Parietal lobe (tissue), 2 donors: ENCODE results near the gene RAB1A. TPM values are rescaled to one million over a fixed set of nuclear protein-coding genes. Genes with fewer than 3 reads are reported as not detected.

Experiments
- small RNA-seq: library from RNA; depleted of rRNA; stranded (forward); fragments of <200 nt; gene quantifications from one replicate; pipeline ENCODE3, GENCODE V24; 2014; ENCODE audit warnings: low replicate concordance
- total RNA-seq: library from RNA; depleted of rRNA; stranded (reverse); fragments of >200 nt; gene quantifications from one replicate; pipeline ENCODE4 v1.2.3, GENCODE V29; 2014

Gene RAB1A
- total RNA-seq: 85.8 TPM

DNA sequence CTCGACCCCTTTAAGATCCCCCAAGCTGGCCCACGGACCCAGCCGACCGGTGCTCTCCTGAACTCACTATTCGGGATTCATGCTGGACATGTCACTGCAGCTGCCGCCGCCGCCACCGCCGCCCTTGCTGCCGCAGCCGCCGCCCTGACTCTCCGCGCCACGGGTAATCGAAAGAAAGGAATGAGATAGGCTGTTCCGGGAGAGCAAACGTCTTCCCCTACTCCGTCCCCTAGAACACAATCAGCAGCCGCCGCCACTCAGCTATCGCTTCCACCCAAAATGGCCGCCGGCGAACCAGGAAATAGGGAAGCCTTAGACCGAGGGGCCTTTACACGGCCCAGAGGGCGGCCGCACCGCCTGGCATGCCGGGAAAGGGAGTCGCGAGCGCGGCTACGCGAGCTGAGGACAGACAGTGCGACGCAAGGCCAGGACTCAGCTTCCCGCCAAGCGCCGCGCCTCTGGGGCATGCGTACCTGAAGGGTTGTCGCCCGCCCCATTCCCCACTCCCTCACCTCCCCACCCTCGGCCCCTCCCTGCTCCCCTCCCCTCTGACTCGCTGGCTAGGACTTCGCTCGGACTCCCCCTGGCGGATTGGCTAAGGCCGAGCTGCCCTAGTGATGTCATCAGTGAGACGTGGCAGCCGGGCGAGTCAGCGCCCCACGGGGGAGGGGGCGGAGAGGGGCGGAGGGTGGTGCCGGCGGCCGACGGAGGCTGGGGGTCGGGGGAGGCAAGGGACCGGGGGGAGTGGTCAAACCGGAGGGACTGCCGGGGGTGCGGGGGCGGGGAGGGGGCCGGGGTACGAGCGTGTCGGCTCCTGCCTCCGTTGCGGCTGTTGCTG is at the start of gene RAB1A:
Gene RAB1A (minus strand): TSS at position 281 of the 838 bp plus-strand sequence. CDS start 191 bp downstream, at position 90.

GRCh38 chr2:65056215-65057053 is 73.5 kb downstream of the RAB1A start, which contains the start of gene CEP68:
Gene CEP68 (plus strand): TSS chr2:65056416. CDS start chr2:65069445, 13,029 bp downstream.

Small RNA genes lying within 50 kb of the gene (small RNA-seq; reads per million reads assigned to genes)
- not detected for gene RF00090

Other genes with a start within 250 kb of the RAB1A start
- 49.1 TPM for gene SLC1A4, start 140.7 kb downstream of the RAB1A start, total RNA-seq
- gene CEP68, start 73.7 kb downstream of the RAB1A start, total RNA-seq: 62.9 TPM
- gene ACTR2, start 97.7 kb upstream of the RAB1A start, total RNA-seq: 71.1 TPM